Transverse colon (tissue), 4 donors: ENCODE measurements around the gene NFKB1. TPM values are rescaled to one million over a fixed set of nuclear protein-coding genes. Genes with fewer than 3 reads are reported as not detected.

Experiments
- DNase-seq: peaks from one replicate; pipeline ENCODE4 v3.0.0-alpha.2; 2019
- H3K27ac ChIP-seq, 4 donors: fragments of 200-600 bp; sonication (generic); 2 replicates each; pipeline ENCODE4 v1.5.1; 2016 to 2018; ENCODE audit warnings: inconsistent platforms in 4 of 4
- H3K27me3 ChIP-seq: fragments of 200-600 bp; sonication (generic); 2 replicates; pipeline ENCODE4 v1.5.1; 2017; ENCODE audit warnings: inconsistent platforms
- H3K36me3 ChIP-seq, 4 donors: fragments of 200-600 bp; sonication (generic); 2 replicates each; pipeline ENCODE4 v1.5.1; 2017 to 2019; ENCODE audit warnings: inconsistent platforms in 4 of 4
- H3K4me1 ChIP-seq, 4 donors: fragments of 200-600 bp; sonication (generic); 2 replicates each; pipeline ENCODE4 v1.5.1; 2017 to 2020; ENCODE audit warnings: inconsistent platforms in 4 of 4
- H3K4me3 ChIP-seq, 4 donors: fragments of 200-600 bp; sonication (generic); 1 replicate in 1 of 4; 2 replicates in 3 of 4; pipeline versions ENCODE4 v1.5.1 to v1.6.1; 2017 to 2019; ENCODE audit warnings: inconsistent platforms in 4 of 4
- H3K9me3 ChIP-seq, 2 donors: fragments of 200-600 bp; sonication (generic); 2 replicates each; pipeline ENCODE4 v1.5.1; 2017 to 2019; ENCODE audit warnings: inconsistent platforms in 2 of 2
- EP300 ChIP-seq: sonication (generic); formaldehyde crosslinking; IDR thresholded peaks from one replicate; pipeline ENCODE4 v1.6.1; 2017; ENCODE audit warnings: antibody characterized with exemption, low read depth
- POLR2A ChIP-seq: fragments of 450-650 bp; IDR thresholded peaks from one replicate; pipeline ENCODE4 v1.6.1; 2016; ENCODE audit warnings: antibody characterized with exemption, mild to moderate bottlenecking, moderate library complexity
- POLR2AphosphoS5 ChIP-seq, 3 donors: sonication (generic); formaldehyde crosslinking; IDR thresholded peaks; one replicate each; pipeline ENCODE4 v1.6.1; 2016; ENCODE audit warnings: antibody characterized with exemption in 3 of 3
- WGBS, 2 donors: methylation state at CpG; one replicate each; pipeline ENCODE4 v1.1.5; 2018; ENCODE audit warnings: low coverage in 1 of 2; 5-methylcytosine and 5-hydroxymethylcytosine counted together
- in situ Hi-C, 4 donors: fragments of 200-750 bp; cut with MboI; loops; one replicate each; pipeline versions ENCODE4 v1.15.0 to v1.15.1; 2017; ENCODE audit warnings: low sequenced_read_pairs in 3 of 4, low pct_ligation_motif_present in 1 of 4, low pct_unique_long_range_greater_than_20kb in 1 of 4
- intact Hi-C: fragments of 100-400 bp; cut with DNase I; formaldehyde crosslinking; loops from one replicate; pipeline ENCODE4 v1.15.1; 2023; ENCODE audit warnings: low total_unique reads
- total RNA-seq, 4 donors: library from RNA; depleted of rRNA; stranded (reverse); fragments of >200 nt; gene quantifications; one replicate each; pipeline ENCODE4 v1.1.0, GENCODE V29; 2016
- TF ChIP-seq, protein P1 (sequence below), 5 experiments: fragments of 200-600 bp in 3 of 5; fragments of 450-650 bp in 2 of 5; sonication (generic) in 3 of 5; IDR thresholded peaks; 1 replicate in 2 of 5; 2 replicates in 3 of 5; pipeline ENCODE4 v1.5.1; 2016 to 2017; ENCODE audit warnings: antibody characterized with exemption in 5 of 5, inconsistent platforms in 3 of 5, mild to moderate bottlenecking in 2 of 5, moderate library complexity in 1 of 5

NFKB1 gene
- total RNA-seq, 4 donors from 2014 or later = 20.9 to 35.8 (median 25.2) TPM

DNA sequence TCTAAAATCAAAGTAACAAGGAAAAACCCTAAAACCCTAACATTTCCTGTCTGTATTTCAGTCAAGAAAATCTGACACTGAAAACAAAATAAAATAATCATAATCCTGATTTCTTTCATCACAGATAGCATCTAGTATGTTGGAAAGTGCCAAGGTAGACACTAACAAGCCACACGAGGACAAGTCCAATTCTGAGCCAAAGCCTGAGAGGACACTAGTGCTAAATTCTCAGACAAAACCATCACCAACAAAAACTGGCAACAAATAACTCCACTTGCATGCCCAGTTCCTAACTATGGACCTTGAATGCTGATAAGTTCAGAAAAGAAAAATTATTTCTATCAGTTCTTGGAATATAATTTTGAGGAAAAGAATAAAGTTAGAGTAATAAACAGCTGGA is 146.0 kb downstream of the NFKB1 start:
- TF ChIP-seq POLR2A = no peak
- TF ChIP-seq EP300 = no peak
- TF ChIP-seq, protein P1, sequence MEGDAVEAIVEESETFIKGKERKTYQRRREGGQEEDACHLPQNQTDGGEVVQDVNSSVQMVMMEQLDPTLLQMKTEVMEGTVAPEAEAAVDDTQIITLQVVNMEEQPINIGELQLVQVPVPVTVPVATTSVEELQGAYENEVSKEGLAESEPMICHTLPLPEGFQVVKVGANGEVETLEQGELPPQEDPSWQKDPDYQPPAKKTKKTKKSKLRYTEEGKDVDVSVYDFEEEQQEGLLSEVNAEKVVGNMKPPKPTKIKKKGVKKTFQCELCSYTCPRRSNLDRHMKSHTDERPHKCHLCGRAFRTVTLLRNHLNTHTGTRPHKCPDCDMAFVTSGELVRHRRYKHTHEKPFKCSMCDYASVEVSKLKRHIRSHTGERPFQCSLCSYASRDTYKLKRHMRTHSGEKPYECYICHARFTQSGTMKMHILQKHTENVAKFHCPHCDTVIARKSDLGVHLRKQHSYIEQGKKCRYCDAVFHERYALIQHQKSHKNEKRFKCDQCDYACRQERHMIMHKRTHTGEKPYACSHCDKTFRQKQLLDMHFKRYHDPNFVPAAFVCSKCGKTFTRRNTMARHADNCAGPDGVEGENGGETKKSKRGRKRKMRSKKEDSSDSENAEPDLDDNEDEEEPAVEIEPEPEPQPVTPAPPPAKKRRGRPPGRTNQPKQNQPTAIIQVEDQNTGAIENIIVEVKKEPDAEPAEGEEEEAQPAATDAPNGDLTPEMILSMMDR (IDR thresholded peaks at IDR 0.05) = no peak
- TF ChIP-seq POLR2AphosphoS5 (IDR thresholded peaks at IDR 0.05) = no peak
- no peaks in the 10 kb centered on the region for H3K27me3 ChIP-seq
- DNase-seq = no peak
- in situ Hi-C loops (no loop called here), intact Hi-C loops (no loop called here)
- peaks cover 0 to 22% (median 4%) of the 10 kb centered on the region in 4 donors for H3K36me3 ChIP-seq
- H3K4me3 ChIP-seq = no peak overlapping the region
- no peak overlapping the region for H3K27ac ChIP-seq
- no peaks in the 10 kb centered on the region for H3K4me1 ChIP-seq
- H3K9me3 ChIP-seq = no peaks in the 10 kb centered on the region
- WGBS, 2 donors = 70 to 84% methylated on average over 1 of the region's 1 CpG

DNA sequence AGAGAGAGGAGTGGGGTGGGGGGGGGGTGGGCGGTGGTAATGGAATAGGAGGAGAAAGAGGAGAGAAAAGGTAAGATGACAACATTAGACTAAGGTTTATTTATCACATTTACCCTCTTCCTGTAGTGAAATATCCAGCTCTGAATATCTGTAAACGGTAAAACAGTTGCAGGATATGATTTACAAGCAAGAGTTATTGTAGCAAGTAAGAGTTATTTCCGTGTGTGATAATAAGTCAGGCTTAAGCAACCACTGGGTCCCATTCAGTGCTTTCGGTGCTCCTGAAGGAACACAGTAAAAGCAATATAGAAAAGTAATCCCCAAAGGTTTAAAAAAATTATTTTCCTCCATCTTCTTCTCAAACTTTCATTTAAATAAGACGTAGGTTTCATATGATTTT is 156.0 kb downstream of the NFKB1 start:
- in situ Hi-C loops = no loop called here
- no peaks in the 10 kb centered on the region for H3K27me3 ChIP-seq
- no peaks in the 10 kb centered on the region for H3K4me1 ChIP-seq
- no peaks in the 10 kb centered on the region for H3K9me3 ChIP-seq
- no peak overlapping the region for H3K27ac ChIP-seq
- WGBS, 2 donors = 43 to 61% methylated on average over 4 to 5 of the region's 5 CpGs
- no peak overlapping the region for H3K4me3 ChIP-seq
- intact Hi-C loops = no loop called here
- TF ChIP-seq, protein P1 (IDR thresholded peaks at IDR 0.05) = no peak
- TF ChIP-seq EP300 = no peak
- no peak for TF ChIP-seq POLR2A
- no peak for TF ChIP-seq POLR2AphosphoS5 (IDR thresholded peaks at IDR 0.05)
- no peaks in the 10 kb centered on the region for H3K36me3 ChIP-seq
- no peak for DNase-seq

DNA sequence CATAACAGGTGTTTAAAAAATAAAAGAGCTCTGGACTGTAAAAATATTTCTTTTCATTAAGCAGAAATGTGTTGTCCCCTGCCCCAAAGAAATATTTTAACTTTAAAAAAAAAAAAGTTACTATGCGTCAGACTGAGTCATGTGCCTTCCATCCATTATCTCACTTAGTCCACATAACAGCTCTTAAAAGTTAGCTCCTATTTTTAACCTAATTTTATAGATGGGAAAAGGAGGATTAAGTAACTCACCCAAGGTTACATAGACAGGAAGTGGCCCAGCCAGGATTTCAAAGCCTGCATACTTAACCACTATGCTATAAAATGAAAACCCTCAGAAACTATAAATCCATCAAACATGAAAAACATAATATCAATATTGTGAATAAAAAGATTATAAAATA is 161.9 kb downstream of the NFKB1 start:
- 91 to 100% methylated on average over 1 of the region's 1 CpG for WGBS, 2 donors
- Histone ChIP-seq H3K4me3 (no peak overlapping the region), H3K9me3 (no peaks in the 10 kb centered on the region), H3K27me3 (no peaks in the 10 kb centered on the region), H3K27ac (no peak overlapping the region), H3K4me1 (no peaks in the 10 kb centered on the region), H3K36me3 (no peaks in the 10 kb centered on the region)
- intact Hi-C loops = no loop called here
- no peak for DNase-seq
- in situ Hi-C loops = no loop called here
- TF ChIP-seq POLR2A = no peak
- no peak for TF ChIP-seq EP300

DNA sequence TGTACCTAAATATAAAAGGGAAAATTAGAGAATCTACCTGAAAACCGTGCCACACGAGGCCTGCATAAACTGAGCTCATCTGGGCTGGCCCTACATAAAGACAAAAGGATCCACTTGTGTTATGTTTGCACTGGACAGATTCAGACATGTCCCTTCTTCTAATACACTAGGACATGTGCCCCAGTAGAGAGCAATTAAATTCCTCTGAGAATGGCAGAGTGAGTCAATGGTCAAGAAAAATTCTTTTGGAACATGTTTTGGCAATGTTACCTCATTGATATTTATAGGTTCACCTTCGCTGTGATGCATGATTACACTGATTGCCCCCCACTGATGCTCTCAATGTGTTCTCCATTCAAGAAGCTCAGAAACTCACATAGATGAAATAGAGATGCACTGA is 164.4 kb downstream of the NFKB1 start:
- WGBS, 2 donors = 89 to 99% methylated on average over 3 of the region's 3 CpGs
- intact Hi-C loops (no loop called here), in situ Hi-C loops (no loop called here)
- H3K27ac ChIP-seq = no peak overlapping the region
- TF ChIP-seq POLR2AphosphoS5 (IDR thresholded peaks at IDR 0.05) = no peak
- TF ChIP-seq EP300 = no peak
- no peak for TF ChIP-seq POLR2A
- TF ChIP-seq, protein P1 (IDR thresholded peaks at IDR 0.05) = no peak
- H3K4me3 ChIP-seq = no peak overlapping the region
- H3K4me1 ChIP-seq = no peaks in the 10 kb centered on the region
- no peaks in the 10 kb centered on the region for H3K27me3 ChIP-seq
- no peaks in the 10 kb centered on the region for H3K9me3 ChIP-seq
- H3K36me3 ChIP-seq = no peaks in the 10 kb centered on the region
- no peak for DNase-seq

Other genes starting within 250 kb of the NFKB1 start
- gene SLC39A8, start 155.9 kb upstream of the NFKB1 start, total RNA-seq = 10 to 100 TPM; 21.7 to 83.8 (median 42.6) TPM